Endothelial cell of umbilical vein (primary cell): Measurements from ENCODE around the gene COL13A1. TPM values are rescaled to one million over a fixed set of nuclear protein-coding genes. Genes with fewer than 3 reads are reported as not detected.

ENCODE experiments used
- BruUV-seq: library from RNA; stranded (reverse); fragments of 400-500 nt; replicated peaks from 2 replicates; lab custom pipeline; 2021; lab: Mats Ljungman, UMichigan
- CTCF ChIA-PET: fragments of 300-600, 350-600 bp; sonication (Branson Sonifier 250); formaldehyde crosslinking; loops from one replicate; lab custom pipeline; 2021; ENCODE audit warnings: antibody characterized with exemption, inconsistent platforms; lab: Charles Lee
- POLR2A ChIA-PET: fragments of 300-600, 350-600 bp; sonication (Branson Sonifier 250); formaldehyde crosslinking; loops from one replicate; lab custom pipeline; 2021; ENCODE audit warnings: antibody characterized with exemption, inconsistent platforms; lab: Charles Lee
- DNase-seq: peaks from one replicate; pipeline ENCODE4 v3.0.0-alpha.2; 2011; ENCODE audit warnings: low read depth, low spot score
- FAIRE-seq: peaks from 2 replicates; lab custom pipeline; 2011; peaks lifted over from hg19 to GRCh38; lab: Jason Lieb, UNC
- H2AFZ ChIP-seq: 2 replicates; pipeline ENCODE4 v1.6.0; 2012; ENCODE audit warnings: low read depth, low read length, control low read depth, inconsistent platforms
- H3K27ac ChIP-seq: 2 replicates; pipeline ENCODE4 v1.5.1; 2011; ENCODE audit warnings: low read depth, mild to moderate bottlenecking, control low read depth, low read length, moderate library complexity; ENCODE audit not compliant: insufficient read depth
- H3K27me3 ChIP-seq, 2 experiments: 2 replicates each; pipeline versions ENCODE4 v1.6.0 to v1.6.1; 2011; ENCODE audit warnings: low read length in 2 of 2, mixed read lengths in 1 of 2; ENCODE audit not compliant: control insufficient read depth in 2 of 2, insufficient read depth in 2 of 2
- H3K36me3 ChIP-seq, 2 experiments: 2 replicates in 1 of 2; 3 replicates in 1 of 2; pipeline ENCODE4 v1.5.1; 2011; ENCODE audit warnings: low read length in 2 of 2, mild to moderate bottlenecking in 1 of 2, moderate library complexity in 1 of 2; ENCODE audit not compliant: control insufficient read depth in 2 of 2, insufficient read depth in 2 of 2; ENCODE audit errors: extremely low read depth in 1 of 2
- H3K4me1 ChIP-seq: 3 replicates; pipeline ENCODE4 v1.5.1; 2011; ENCODE audit warnings: mild to moderate bottlenecking, low read length; ENCODE audit not compliant: control insufficient read depth, insufficient read depth; ENCODE audit errors: extremely low read depth
- H3K4me2 ChIP-seq: 2 replicates; pipeline ENCODE4 v1.6.1; 2011; ENCODE audit warnings: low read length, control low read depth, mixed read lengths; ENCODE audit not compliant: insufficient read depth
- H3K4me3 ChIP-seq, 3 experiments: fragments of 200-600 bp in 1 of 3; sonication (generic), shearing (Covaris generic) in 1 of 3; replicated peaks in 1 of 3; 2 replicates each; pipeline ENCODE4 v1.5.1; 2011 to 2016; ENCODE audit warnings: control low read depth in 3 of 3, low read length in 3 of 3, mild to moderate bottlenecking in 2 of 3, inconsistent platforms in 1 of 3, low read depth in 1 of 3, moderate library complexity in 1 of 3; ENCODE audit not compliant: insufficient read depth in 1 of 3
- H3K79me2 ChIP-seq: 2 replicates; pipeline ENCODE4 v1.6.0; 2012; ENCODE audit warnings: low read length, inconsistent platforms; ENCODE audit not compliant: control insufficient read depth, insufficient read depth
- H3K9ac ChIP-seq: replicated peaks from 2 replicates; pipeline ENCODE3; 2011; ENCODE audit warnings: low read length, control low read depth; ENCODE audit not compliant: insufficient read depth; ENCODE audit errors: extremely low read depth
- H3K9me1 ChIP-seq: replicated peaks from 3 replicates; pipeline ENCODE4 v1.6.0; 2011; ENCODE audit warnings: mild to moderate bottlenecking, low read length; ENCODE audit not compliant: control insufficient read depth, insufficient read depth; ENCODE audit errors: extremely low read depth
- H3K9me3 ChIP-seq: replicated peaks from 2 replicates; pipeline ENCODE4 v1.5.1; 2012; ENCODE audit warnings: low read length, inconsistent platforms; ENCODE audit not compliant: control insufficient read depth, insufficient read depth
- H4K20me1 ChIP-seq: replicated peaks from 2 replicates; pipeline ENCODE3; 2011; ENCODE audit warnings: mild to moderate bottlenecking, low read length; ENCODE audit not compliant: control insufficient read depth, insufficient read depth; ENCODE audit errors: extremely low read depth
- EZH2 ChIP-seq: IDR thresholded peaks from 2 replicates; pipeline ENCODE4 v1.6.1; 2012; ENCODE audit warnings: borderline replicate concordance, low read depth, mild to moderate bottlenecking, moderate library complexity, low read length, inconsistent platforms; ENCODE audit not compliant: severe bottlenecking
- FOS ChIP-seq: IDR thresholded peaks from 2 replicates; pipeline ENCODE4 v1.6.1; 2011; ENCODE audit warnings: mild to moderate bottlenecking, low read length, moderate library complexity, borderline replicate concordance; ENCODE audit not compliant: insufficient read depth
- GATA2 ChIP-seq: IDR thresholded peaks from 2 replicates; pipeline ENCODE4 v1.7.0; 2011; ENCODE audit warnings: low read depth, mild to moderate bottlenecking, moderate library complexity, mixed read lengths, low read length; ENCODE audit not compliant: insufficient read length, insufficient read depth
- JUN ChIP-seq: IDR thresholded peaks from 2 replicates; pipeline ENCODE4 v1.6.1; 2011; ENCODE audit warnings: borderline replicate concordance, low read depth; ENCODE audit not compliant: insufficient read length, insufficient read depth
- MYC ChIP-seq: IDR thresholded peaks from one replicate; pipeline ENCODE4 v1.6.1; 2011; ENCODE audit warnings: mild to moderate bottlenecking, low read depth, low read length
- POLR2A ChIP-seq: IDR thresholded peaks from 2 replicates; pipeline ENCODE4 v1.6.1; 2012; ENCODE audit warnings: low read depth, mild to moderate bottlenecking, control low read depth, low read length
- POLR2AphosphoS5 ChIP-seq: IDR thresholded peaks from 2 replicates; pipeline ENCODE4 v1.6.1; 2012; ENCODE audit warnings: low read depth, mild to moderate bottlenecking, control low read depth, low read length, moderate library complexity; ENCODE audit not compliant: insufficient read depth
- dilution Hi-C: fragments of 300-500 bp; cut with MboI; formaldehyde crosslinking; loops from one replicate; pipeline ENCODE4 v1.15.0; 2019; ENCODE audit warnings: low sequenced_read_pairs; ENCODE audit not compliant: extremely low pct_ligation_motif_present
- intact Hi-C: fragments of 100-400 bp; cut with micrococcal nuclease; formaldehyde crosslinking; loops from one replicate; pipeline ENCODE4 v1.10.0; 2022
- polyA plus RNA-seq, 4 experiments: library from polyadenylated mRNA; depleted of rRNA in 3 of 4; stranded (reverse) in 3 of 4; unstranded in 1 of 4; fragments of >200 nt; gene quantifications; 2 replicates each; pipeline versions ENCODE4 v1.2.1 to v1.2.3, GENCODE V29; 2011 to 2012; ENCODE audit warnings: missing spikeins in 1 of 4
- total RNA-seq: library from RNA; stranded (reverse); gene quantifications from 2 replicates; pipeline ENCODE4 v1.2.3, GENCODE V29; 2021
- TF ChIP-seq, protein P1 (sequence below): IDR thresholded peaks from 2 replicates; pipeline ENCODE4 v1.6.1; 2011; ENCODE audit not compliant: insufficient read depth, insufficient read length
- TF ChIP-seq, protein P2 (sequence below), 2 donors: IDR thresholded peaks; 1 replicate in 1 of 2; 2 replicates in 1 of 2; pipeline ENCODE4 v1.5.1; 2011; ENCODE audit warnings: low read length in 2 of 2, mild to moderate bottlenecking in 2 of 2, moderate library complexity in 2 of 2, control low read depth in 1 of 2, inconsistent platforms in 1 of 2, low read depth in 1 of 2; ENCODE audit not compliant: insufficient read depth in 1 of 2; ENCODE audit errors: extremely low read depth in 1 of 2

Gene COL13A1
- total and polyA plus RNA-seq, 2 donors (not counting 3 experiments of a cell fraction or from before 2014, with no cell fraction given), result 21.4 to 47.5 TPM

DNA sequence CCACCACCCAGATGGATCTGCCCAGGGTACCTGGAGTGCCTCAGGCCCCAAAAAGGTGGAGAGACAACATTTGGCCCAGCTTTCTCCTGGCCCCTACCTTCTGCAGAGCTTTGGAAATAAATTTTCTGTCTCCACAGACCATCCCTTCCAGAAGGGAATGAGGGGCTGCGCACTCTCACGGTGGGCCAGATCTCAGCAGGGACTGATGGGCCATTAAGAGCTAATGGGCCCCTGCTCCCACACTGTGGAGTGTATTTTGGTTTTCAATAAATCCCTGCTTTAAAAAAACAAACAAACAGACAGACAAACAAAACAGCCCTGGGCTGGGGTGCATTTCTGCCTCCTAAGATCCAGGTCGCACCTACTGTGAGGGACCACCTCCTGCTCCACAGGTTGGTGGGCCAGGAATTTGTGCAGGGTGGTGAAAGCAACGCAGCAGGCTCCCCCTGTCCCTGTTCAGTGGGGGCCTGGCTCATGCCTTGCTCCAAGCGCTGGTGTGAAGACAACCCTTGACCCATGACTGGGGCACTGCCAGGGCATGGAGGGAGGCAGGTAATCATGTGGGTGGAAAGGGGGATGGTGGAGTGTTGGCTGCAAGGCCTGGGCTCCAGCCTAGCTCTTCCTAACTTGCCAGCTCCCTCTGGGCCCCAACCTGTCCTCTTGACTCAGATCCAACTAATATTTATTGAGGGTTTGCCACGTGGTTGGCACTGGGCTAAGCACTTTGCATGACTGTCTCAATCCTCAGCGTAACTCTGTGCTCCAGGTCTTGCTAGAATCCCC is 88.5 kb downstream of the COL13A1 start:
- intact Hi-C loops, result no loop called here
- POLR2A ChIA-PET, result no interaction called here
- Histone ChIP-seq H3K9me3 (no peaks in the 10 kb centered on the region), H3K9ac (no peak overlapping the region), H3K4me1 (no peaks in the 10 kb centered on the region), H3K79me2 (no peaks in the 10 kb centered on the region), H3K27me3 (no peaks in the 10 kb centered on the region), H3K9me1 (no peaks in the 10 kb centered on the region), H3K4me3 (no peak overlapping the region), H3K36me3 (no peaks in the 10 kb centered on the region), H3K27ac (no peak overlapping the region), H3K4me2 (no peak overlapping the region), H4K20me1 (no peaks in the 10 kb centered on the region), H2AFZ (no peak overlapping the region)
- TF ChIP-seq EZH2 (no peak), JUN (no peak), POLR2A (no peak), FOS (no peak), MYC (no peak), GATA2 (no peak), POLR2AphosphoS5 (no peak)
- TF ChIP-seq, protein P1, sequence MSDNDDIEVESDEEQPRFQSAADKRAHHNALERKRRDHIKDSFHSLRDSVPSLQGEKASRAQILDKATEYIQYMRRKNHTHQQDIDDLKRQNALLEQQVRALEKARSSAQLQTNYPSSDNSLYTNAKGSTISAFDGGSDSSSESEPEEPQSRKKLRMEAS, result no peak
- TF ChIP-seq, protein P2, sequence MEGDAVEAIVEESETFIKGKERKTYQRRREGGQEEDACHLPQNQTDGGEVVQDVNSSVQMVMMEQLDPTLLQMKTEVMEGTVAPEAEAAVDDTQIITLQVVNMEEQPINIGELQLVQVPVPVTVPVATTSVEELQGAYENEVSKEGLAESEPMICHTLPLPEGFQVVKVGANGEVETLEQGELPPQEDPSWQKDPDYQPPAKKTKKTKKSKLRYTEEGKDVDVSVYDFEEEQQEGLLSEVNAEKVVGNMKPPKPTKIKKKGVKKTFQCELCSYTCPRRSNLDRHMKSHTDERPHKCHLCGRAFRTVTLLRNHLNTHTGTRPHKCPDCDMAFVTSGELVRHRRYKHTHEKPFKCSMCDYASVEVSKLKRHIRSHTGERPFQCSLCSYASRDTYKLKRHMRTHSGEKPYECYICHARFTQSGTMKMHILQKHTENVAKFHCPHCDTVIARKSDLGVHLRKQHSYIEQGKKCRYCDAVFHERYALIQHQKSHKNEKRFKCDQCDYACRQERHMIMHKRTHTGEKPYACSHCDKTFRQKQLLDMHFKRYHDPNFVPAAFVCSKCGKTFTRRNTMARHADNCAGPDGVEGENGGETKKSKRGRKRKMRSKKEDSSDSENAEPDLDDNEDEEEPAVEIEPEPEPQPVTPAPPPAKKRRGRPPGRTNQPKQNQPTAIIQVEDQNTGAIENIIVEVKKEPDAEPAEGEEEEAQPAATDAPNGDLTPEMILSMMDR (IDR thresholded peaks at IDR 0.05; ENCODE audit: extremely low read depth in 1 of 2, insufficient read depth in 1 of 2, low read depth in 1 of 2, low read length in 2 of 2), result no peak
- DNase-seq, result no peak
- no TSS peak for BruUV-seq
- CTCF ChIA-PET, result interaction anchor here (0.9 to 3.9 kb wide), 5 partner anchors 11 to 147 kb away, joined by 3 to 17 read pairs (median 4); no protein-coding TSS in a partner anchor
- dilution Hi-C loops, result no loop called here
- no peak for FAIRE-seq
